Naive thymus-derived CD4-positive, alpha-beta T cell (primary cell): ENCODE results near the gene LRRC8D. TPM values are rescaled to one million over a fixed set of nuclear protein-coding genes. Genes with fewer than 3 reads are reported as not detected.

Experiments used
- ATAC-seq: fragments of 150-1000 bp; cut with Tn5 transposase; 2 replicates; pipeline ENCODE4 v1.10.0; 2021; ENCODE audit warnings: mild to moderate bottlenecking, moderate library complexity
- CTCF ChIA-PET: fragments of 350-600 bp; sonication (Branson Sonifier 250); formaldehyde crosslinking; loops from one replicate; lab custom pipeline; 2021; ENCODE audit warnings: antibody characterized with exemption; lab: Charles Lee
- POLR2A ChIA-PET: fragments of 350-600 bp; sonication (Branson Sonifier 250); formaldehyde crosslinking; loops from one replicate; lab custom pipeline; 2021; ENCODE audit warnings: antibody characterized with exemption, inconsistent platforms; lab: Charles Lee
- DNase-seq, 9 donors: peaks; one replicate each; pipeline versions ENCODE4 v3.0.0 to v3.0.0-alpha.2; 2020 to 2022; ENCODE audit warnings: mixed read lengths in 1 of 9
- H3K27ac ChIP-seq: one replicate; pipeline ENCODE4 v1.7.0; 2013; ENCODE audit warnings: mild to moderate bottlenecking, low read depth, low read length, moderate library complexity
- H3K27me3 ChIP-seq, 2 donors: one replicate each; pipeline ENCODE4 v1.7.0; 2013; ENCODE audit warnings: low read length in 2 of 2, mild to moderate bottlenecking in 2 of 2, moderate library complexity in 2 of 2; ENCODE audit not compliant: control insufficient read depth in 2 of 2, insufficient read depth in 2 of 2
- H3K36me3 ChIP-seq, 3 experiments: 1 replicate in 2 of 3; 2 replicates in 1 of 3; pipeline ENCODE4 v1.7.0; 2013; ENCODE audit warnings: low read length in 3 of 3, mild to moderate bottlenecking in 3 of 3, moderate library complexity in 1 of 3; ENCODE audit not compliant: insufficient read depth in 3 of 3, control insufficient read depth in 2 of 3
- H3K4me1 ChIP-seq, 2 donors: one replicate each; pipeline ENCODE4 v1.7.0; 2013; ENCODE audit warnings: low read length in 2 of 2, mild to moderate bottlenecking in 2 of 2, moderate library complexity in 1 of 2; ENCODE audit not compliant: control insufficient read depth in 2 of 2, insufficient read depth in 2 of 2
- H3K4me3 ChIP-seq: 2 replicates; pipeline ENCODE4 v1.7.0; 2013; ENCODE audit warnings: mild to moderate bottlenecking, low read length
- H3K9me3 ChIP-seq, 3 experiments: 1 replicate in 2 of 3; 2 replicates in 1 of 3; pipeline ENCODE4 v1.7.0; 2013; ENCODE audit warnings: low read length in 3 of 3; ENCODE audit not compliant: control insufficient read depth in 2 of 3
- H3K27ac Mint-ChIP-seq, 9 donors: one replicate each; pipeline ENCODE4 v1.8.0; 2020 to 2022; ENCODE audit warnings: mixed read lengths in 9 of 9, mild to moderate bottlenecking in 8 of 9, moderate library complexity in 5 of 9, inconsistent platforms in 2 of 9
- H3K27me3 Mint-ChIP-seq, 5 donors: one replicate each; pipeline ENCODE4 v1.8.0; 2021 to 2022; ENCODE audit warnings: mixed read lengths in 5 of 5, mild to moderate bottlenecking in 1 of 5
- H3K36me3 Mint-ChIP-seq, 5 donors: one replicate each; pipeline ENCODE4 v1.8.0; 2020 to 2022; ENCODE audit warnings: mixed read lengths in 5 of 5, mild to moderate bottlenecking in 3 of 5, inconsistent platforms in 1 of 5
- H3K4me1 Mint-ChIP-seq, 7 donors: one replicate each; pipeline ENCODE4 v1.8.0; 2020 to 2022; ENCODE audit warnings: mixed read lengths in 7 of 7, mild to moderate bottlenecking in 3 of 7, inconsistent platforms in 1 of 7
- H3K4me3 Mint-ChIP-seq, 10 donors: one replicate each; pipeline ENCODE4 v1.8.0; 2020 to 2022; ENCODE audit warnings: mild to moderate bottlenecking in 10 of 10, mixed read lengths in 10 of 10, moderate library complexity in 6 of 10, inconsistent platforms in 2 of 10
- H3K9me3 Mint-ChIP-seq, 11 donors: one replicate each; pipeline ENCODE4 v1.8.0; 2020 to 2022; ENCODE audit warnings: mixed read lengths in 11 of 11, mild to moderate bottlenecking in 4 of 11, inconsistent platforms in 1 of 11, moderate library complexity in 1 of 11
- intact Hi-C, 2 donors: fragments of 100-400 bp; cut with micrococcal nuclease; formaldehyde crosslinking; loops; one replicate each; pipeline ENCODE4 v1.15.1; 2023
- polyA plus RNA-seq, 2 donors: library from polyadenylated mRNA; unstranded; fragments of 300-500 nt; fragmentation: Illumina TruSeq; gene quantifications; one replicate each; pipeline ENCODE4 v1.2.3, GENCODE V29; 2021
- total RNA-seq, 6 experiments: library from RNA in 5 of 6; stranded (reverse) in 5 of 6; gene quantifications; 1 replicate in 5 of 6; 2 replicates in 1 of 6; pipeline ENCODE4 v1.2.3 and lab custom pipeline; 2021 to 2026

Gene LRRC8D
- total and polyA plus RNA-seq, 7 experiments from 2014 or later, result 21.1 to 65.7 (median 38.9) TPM

GRCh38 chr1:89780721-89781120 lies 40.1 kb upstream of the LRRC8D start:
- Mint-ChIP-seq H3K27me3 (no peaks in the 10 kb centered on the region), H3K4me3 (peak overlapping the region in 2 of 10 donors; percentile 5 to 26), H3K9me3 (peaks cover 0 to 2% (median 0%) of the 10 kb centered on the region in 11 donors), H3K4me1 (peaks cover 17 to 30% (median 27%) of the 10 kb centered on the region in 7 donors), H3K27ac (peak overlapping the region in 2 of 9 donors; percentile 34 to 53), H3K36me3 (peaks cover 0 to 1% (median 0%) of the 10 kb centered on the region in 5 donors)
- ATAC-seq, result peak; percentile 80
- DNase-seq, result peak in 5 of 9 donors; percentile 38 to 56 (median 41)
- POLR2A ChIA-PET, result interaction anchor here (0.7 kb wide), 1 partner anchor 172 kb away, joined by 5 read pairs; no protein-coding TSS in a partner anchor
- Histone ChIP-seq H3K4me3 (no peak overlapping the region), H3K27ac (no peak overlapping the region), H3K9me3 (no peaks in the 10 kb centered on the region), H3K27me3 (no peaks in the 10 kb centered on the region), H3K36me3 (no peaks in the 10 kb centered on the region), H3K4me1 (peaks cover 0 to 13% of the 10 kb centered on the region in 2 donors)
- CTCF ChIA-PET, result interaction anchor here (0.6 to 2.6 kb wide), 5 partner anchors 14 to 210 kb away, joined by 3 to 11 read pairs (median 4); no protein-coding TSS in a partner anchor
- intact Hi-C loops, result loop anchor here (1.0 to 5.0 kb wide), 5 partner anchors 24 to 332 kb away; partner anchors contain the start of gene ZNF326 (in 1 of the 2)

GRCh38 chr1:89781494-89782126 lies 39.2 kb upstream of the LRRC8D start:
- peaks cover 14 to 24% (median 22%) of the 10 kb centered on the region in 7 donors for H3K4me1 Mint-ChIP-seq
- H3K27me3 Mint-ChIP-seq, result no peaks in the 10 kb centered on the region
- no peaks in the 10 kb centered on the region for H3K36me3 Mint-ChIP-seq
- Histone ChIP-seq H3K9me3 (no peaks in the 10 kb centered on the region), H3K4me3 (no peak overlapping the region), H3K27ac (no peak overlapping the region), H3K4me1 (peaks cover 0 to 11% of the 10 kb centered on the region in 2 donors), H3K27me3 (no peaks in the 10 kb centered on the region), H3K36me3 (no peaks in the 10 kb centered on the region)
- H3K4me3 Mint-ChIP-seq, result peak overlapping the region; percentile 40 to 77 (median 57)
- ATAC-seq (peak; percentile 75), DNase-seq (peak; percentile 29 to 76 (median 56))
- peak overlapping the region in 7 of 9 donors; percentile 21 to 87 (median 60) for H3K27ac Mint-ChIP-seq
- intact Hi-C loops, result loop anchor here in 1 of 2 donors (2.0 to 5.0 kb wide), 3 partner anchors 61 to 331 kb away; partner anchors contain the start of gene ZNF326
- H3K9me3 Mint-ChIP-seq, result peaks cover 0 to 2% (median 0%) of the 10 kb centered on the region in 11 donors
- ChIA-PET CTCF (interaction anchor here (0.8 to 2.6 kb wide), 5 partner anchors 40 to 1384 kb away, joined by 3 to 11 read pairs (median 4); no protein-coding TSS in a partner anchor), POLR2A (interaction anchor here (0.7 to 1.5 kb wide), 2 partner anchors 39 to 40 kb away, joined by 3 to 5 read pairs; partner anchors contain the start of gene LRRC8D)

- Mint-ChIP-seq H3K9me3 (peaks cover 0 to 2% (median 0%) of the 10 kb centered on the region in 11 donors), H3K36me3 (no peaks in the 10 kb centered on the region), H3K27me3 (no peaks in the 10 kb centered on the region), H3K4me3 (no peak overlapping the region), H3K4me1 (peaks cover 4 to 10% (median 9%) of the 10 kb centered on the region in 7 donors), H3K27ac (no peak overlapping the region)
- Histone ChIP-seq H3K4me3 (no peak overlapping the region), H3K9me3 (no peaks in the 10 kb centered on the region), H3K27ac (no peak overlapping the region), H3K27me3 (no peaks in the 10 kb centered on the region), H3K4me1 (peaks cover 0 to 6% of the 10 kb centered on the region in 2 donors), H3K36me3 (no peaks in the 10 kb centered on the region)
- intact Hi-C loops, result no loop called here
- ChIA-PET POLR2A (interaction anchor here (0.9 kb wide), 1 partner anchor 151 kb away, joined by 4 read pairs; no protein-coding TSS in a partner anchor), CTCF (no interaction called here)
- DNase-seq (no peak), ATAC-seq (no peak)
These were observed 34.1 kb upstream of the LRRC8D start for GRCh38 chr1:89786628-89787214.

GRCh38 chr1:89790592-89790991 lies 30.2 kb upstream of the LRRC8D start:
- intact Hi-C loops, result no loop called here
- no peak overlapping the region for H3K27ac Mint-ChIP-seq
- ATAC-seq (no peak), DNase-seq (no peak)
- POLR2A ChIA-PET, result interaction anchor here (0.6 kb wide), 1 partner anchor 14 kb away, joined by 3 read pairs; no protein-coding TSS in a partner anchor
- H3K27ac ChIP-seq, result no peak overlapping the region
- H3K9me3 Mint-ChIP-seq, result no peaks in the 10 kb centered on the region
- H3K36me3 Mint-ChIP-seq, result no peaks in the 10 kb centered on the region
- H3K9me3 ChIP-seq, result no peaks in the 10 kb centered on the region
- no peak overlapping the region for H3K4me3 ChIP-seq
- H3K27me3 Mint-ChIP-seq, result no peaks in the 10 kb centered on the region
- H3K4me1 ChIP-seq, result no peaks in the 10 kb centered on the region
- H3K36me3 ChIP-seq, result no peaks in the 10 kb centered on the region
- no peaks in the 10 kb centered on the region for H3K27me3 ChIP-seq
- no peak overlapping the region for H3K4me3 Mint-ChIP-seq
- CTCF ChIA-PET, result no interaction called here
- H3K4me1 Mint-ChIP-seq, result peaks cover 0 to 2% (median 0%) of the 10 kb centered on the region in 7 donors

GRCh38 chr1:89791064-89791726 lies 29.6 kb upstream of the LRRC8D start:
- Histone ChIP-seq H3K9me3 (no peaks in the 10 kb centered on the region), H3K4me3 (no peak overlapping the region), H3K4me1 (no peaks in the 10 kb centered on the region), H3K27me3 (no peaks in the 10 kb centered on the region), H3K36me3 (no peaks in the 10 kb centered on the region), H3K27ac (no peak overlapping the region)
- ChIA-PET POLR2A (interaction anchor here (0.6 to 0.9 kb wide), 2 partner anchors 9 to 15 kb away, joined by 3 to 4 read pairs; no protein-coding TSS in a partner anchor), CTCF (no interaction called here)
- Mint-ChIP-seq H3K27me3 (no peaks in the 10 kb centered on the region), H3K4me3 (no peak overlapping the region), H3K9me3 (peaks cover 0 to 5% (median 0%) of the 10 kb centered on the region in 11 donors), H3K36me3 (no peaks in the 10 kb centered on the region), H3K27ac (no peak overlapping the region), H3K4me1 (peaks cover 0 to 2% (median 0%) of the 10 kb centered on the region in 7 donors)
- intact Hi-C loops, result no loop called here
- DNase-seq (no peak), ATAC-seq (no peak)

GRCh38 chr1:89794406-89794805 lies 26.4 kb upstream of the LRRC8D start:
- CTCF ChIA-PET, result interaction anchor here (0.6 kb wide), 2 partner anchors 14 to 326 kb away, joined by 3 read pairs; no protein-coding TSS in a partner anchor
- no peaks in the 10 kb centered on the region for H3K27me3 ChIP-seq
- no peak overlapping the region for H3K27ac ChIP-seq
- H3K4me1 ChIP-seq, result no peaks in the 10 kb centered on the region
- POLR2A ChIA-PET, result no interaction called here
- intact Hi-C loops, result no loop called here
- DNase-seq (no peak), ATAC-seq (no peak)
- no peak overlapping the region for H3K27ac Mint-ChIP-seq
- no peak overlapping the region for H3K4me3 ChIP-seq
- H3K36me3 ChIP-seq, result no peaks in the 10 kb centered on the region
- H3K9me3 ChIP-seq, result no peaks in the 10 kb centered on the region
- H3K4me1 Mint-ChIP-seq, result peaks cover 0 to 12% (median 0%) of the 10 kb centered on the region in 7 donors
- H3K9me3 Mint-ChIP-seq, result peaks cover 0 to 5% (median 0%) of the 10 kb centered on the region in 11 donors
- no peak overlapping the region for H3K4me3 Mint-ChIP-seq
- no peaks in the 10 kb centered on the region for H3K36me3 Mint-ChIP-seq
- no peaks in the 10 kb centered on the region for H3K27me3 Mint-ChIP-seq
